ENCODE data around the gene FAM171A1.
"Not testable (repeated sequence)": the region's sequence is repeated elsewhere in the genome, so short reads cannot be mapped to it uniquely, and the experiment has no call there.

FAM171A1 gene

GRCh38 chr10:15213461-15213861 lies 157.6 kb downstream of the FAM171A1 start:
- FAIRE-seq (no peak), DNase-seq (ENCODE audit: low spot score) (no peak)

GRCh38 chr10:15211464-15211979 lies 159.6 kb downstream of the FAM171A1 start:
- peak; percentile 98 for FAIRE-seq
- peak; percentile 90 for DNase-seq (ENCODE audit: low spot score)

GRCh38 chr10:15210521-15210920 lies 160.6 kb downstream of the FAM171A1 start:
- FAIRE-seq (no peak), DNase-seq (ENCODE audit: low spot score) (no peak)

GRCh38 chr10:15209827-15210509 lies 161.1 kb downstream of the FAM171A1 start:
- FAIRE-seq = no peak
- peak; percentile 58 for DNase-seq (ENCODE audit: low spot score)

GRCh38 chr10:15208221-15208620 lies 162.9 kb downstream of the FAM171A1 start:
- FAIRE-seq (no peak), DNase-seq (ENCODE audit: low spot score) (no peak)

GRCh38 chr10:15207410-15207809 lies 163.7 kb downstream of the FAM171A1 start:
- FAIRE-seq; DNase-seq (ENCODE audit: low spot score): not testable (repeated sequence)

GRCh38 chr10:15202639-15203038 lies 168.4 kb downstream of the FAM171A1 start:
- DNase-seq (ENCODE audit: low spot score) (no peak), FAIRE-seq (no peak)

- not testable (repeated sequence) for FAIRE-seq; DNase-seq (ENCODE audit: low spot score)
These were observed 168.8 kb downstream of the FAM171A1 start for GRCh38 chr10:15202301-15202621.

- DNase-seq (ENCODE audit: low spot score) (peak; percentile 85), FAIRE-seq (peak; percentile 96)
These were observed 169.3 kb downstream of the FAM171A1 start for GRCh38 chr10:15201589-15202300.

GRCh38 chr10:15200626-15201025 lies 170.5 kb downstream of the FAM171A1 start:
- peak; percentile 99 for FAIRE-seq

GRCh38 chr10:15197911-15198310 lies 173.2 kb downstream of the FAM171A1 start:
- DNase-seq (ENCODE audit: low spot score) (no peak), FAIRE-seq (no peak)

More at GRCh38 chr10:15200626-15201025, 170.5 kb downstream of the FAM171A1 start:
- DNase-seq (ENCODE audit: low spot score) = peak; percentile 96

GRCh38 chr10:15197276-15197675 lies 173.8 kb downstream of the FAM171A1 start:
- DNase-seq (ENCODE audit: low spot score) (no peak), FAIRE-seq (no peak)

GRCh38 chr10:15196021-15196834 lies 174.9 kb downstream of the FAM171A1 start:
- DNase-seq (ENCODE audit: low spot score) = no peak

GRCh38 chr10:15189133-15189885 lies 181.8 kb downstream of the FAM171A1 start:
- no peak for FAIRE-seq
- DNase-seq (ENCODE audit: low spot score) = no peak

More at GRCh38 chr10:15196021-15196834, 174.9 kb downstream of the FAM171A1 start:
- no peak for FAIRE-seq

- no peak for DNase-seq (ENCODE audit: low spot score)
- no peak for FAIRE-seq
These were observed 182.5 kb downstream of the FAM171A1 start for GRCh38 chr10:15188603-15189002.

GRCh38 chr10:15183689-15184481 lies 187.2 kb downstream of the FAM171A1 start:
- FAIRE-seq = no peak

GRCh38 chr10:15182540-15183207 lies 188.4 kb downstream of the FAM171A1 start:
- DNase-seq (ENCODE audit: low spot score) (no peak), FAIRE-seq (no peak)

More at GRCh38 chr10:15183689-15184481, 187.2 kb downstream of the FAM171A1 start:
- DNase-seq (ENCODE audit: low spot score) = no peak

GRCh38 chr10:15181576-15182156 lies 189.4 kb downstream of the FAM171A1 start:
- FAIRE-seq (no peak), DNase-seq (ENCODE audit: low spot score) (no peak)

- DNase-seq (ENCODE audit: low spot score) = no peak
- no peak for FAIRE-seq
These were observed 190.4 kb downstream of the FAM171A1 start for GRCh38 chr10:15180736-15181135.
